Skeletal muscle cell (primary cell): ENCODE results near the gene OSBPL9.

Experiments used
- DNase-seq: peaks from one replicate; pipeline ENCODE4 v3.0.0-alpha.2; 2010; ENCODE audit warnings: low read depth
- H3K4me3 ChIP-seq: 2 replicates; pipeline ENCODE4 v1.5.1; 2011; ENCODE audit warnings: low read depth, mild to moderate bottlenecking, control low read depth, low read length, moderate library complexity

Gene OSBPL9

DNA sequence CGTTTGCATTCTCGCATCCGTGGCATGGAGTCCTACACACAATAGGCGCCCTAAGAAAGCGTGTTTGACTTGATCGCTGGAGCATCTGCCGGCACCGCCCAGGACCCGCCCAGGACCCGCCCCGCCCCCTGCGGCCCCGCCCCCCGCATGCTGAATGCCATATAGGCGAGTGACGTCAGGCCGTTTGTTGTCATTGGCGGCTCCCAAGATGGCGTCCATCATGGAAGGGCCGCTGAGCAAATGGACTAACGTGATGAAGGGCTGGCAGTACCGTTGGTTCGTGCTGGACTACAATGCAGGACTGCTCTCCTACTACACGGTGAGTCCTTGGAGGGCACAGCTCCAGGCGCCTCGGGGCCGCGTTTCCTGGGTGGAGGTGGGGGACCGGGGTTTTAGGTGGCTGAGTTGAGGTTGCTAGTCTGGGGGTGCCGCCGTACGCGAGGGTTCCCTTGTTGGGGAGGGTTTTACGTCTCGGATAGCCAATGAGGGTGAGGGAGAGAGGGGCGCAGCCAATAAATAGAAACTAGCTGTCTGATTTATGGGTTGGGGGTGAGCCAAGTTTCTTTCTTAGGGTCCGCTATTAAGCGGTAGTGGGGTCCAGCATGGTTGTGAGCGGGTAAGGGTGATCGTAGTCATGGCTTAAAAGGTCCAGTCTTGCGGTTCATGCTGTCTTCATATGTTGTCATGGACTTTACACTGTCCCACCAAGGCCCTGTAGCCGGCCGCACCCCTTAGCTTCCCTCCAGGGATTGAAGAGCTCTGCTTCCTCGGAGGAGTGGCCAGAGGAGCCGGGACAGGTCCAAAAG is at the start of gene OSBPL9:
Gene OSBPL9 (plus strand): TSS at position 190 of the 806 bp plus-strand sequence. CDS start 19 bp downstream, at position 209.
- H3K4me3 ChIP-seq: peak within 1 kb of the TSS; percentile 90
- DNase-seq: peak; percentile 72

GRCh38 chr1:51567653-51568052 is 49.2 kb upstream of the OSBPL9 start:
- DNase-seq: peak; percentile 84
- no peak overlapping the region for H3K4me3 ChIP-seq

DNA sequence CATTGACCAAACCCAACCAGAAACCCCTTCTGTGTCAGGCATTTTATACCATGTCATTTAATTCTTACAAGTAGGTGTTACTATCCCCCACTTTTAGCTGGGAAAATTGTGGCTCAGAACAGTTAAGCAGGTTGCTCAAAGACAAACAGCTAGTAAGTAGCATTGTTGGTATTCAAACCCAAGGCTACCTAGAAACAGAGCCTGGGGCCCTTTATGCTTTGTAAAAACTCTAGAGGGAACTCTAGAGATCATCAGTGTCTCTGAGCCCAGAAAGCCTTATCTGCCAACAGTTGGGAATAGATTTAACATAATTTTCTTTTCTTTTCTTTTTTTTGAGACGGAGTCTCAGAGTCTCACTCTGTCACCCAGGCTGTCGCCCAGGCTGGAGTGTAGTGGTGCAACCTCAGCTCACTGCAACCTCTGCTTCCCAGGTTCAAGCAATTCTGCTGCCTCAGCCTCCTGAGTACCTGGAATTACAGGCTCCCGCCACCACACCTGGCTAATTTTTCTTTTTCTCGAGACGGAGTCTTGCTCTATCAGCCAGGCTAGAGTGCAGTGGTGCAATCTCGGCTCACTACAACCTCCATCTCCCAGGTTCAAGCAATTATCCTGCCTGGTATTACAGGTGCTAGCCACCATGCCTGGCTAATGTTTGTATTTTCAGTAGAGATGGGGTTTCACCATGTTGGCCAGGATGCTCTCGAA is 48.5 kb upstream of the OSBPL9 start:
- no peak overlapping the region for H3K4me3 ChIP-seq
- no peak for DNase-seq

DNA sequence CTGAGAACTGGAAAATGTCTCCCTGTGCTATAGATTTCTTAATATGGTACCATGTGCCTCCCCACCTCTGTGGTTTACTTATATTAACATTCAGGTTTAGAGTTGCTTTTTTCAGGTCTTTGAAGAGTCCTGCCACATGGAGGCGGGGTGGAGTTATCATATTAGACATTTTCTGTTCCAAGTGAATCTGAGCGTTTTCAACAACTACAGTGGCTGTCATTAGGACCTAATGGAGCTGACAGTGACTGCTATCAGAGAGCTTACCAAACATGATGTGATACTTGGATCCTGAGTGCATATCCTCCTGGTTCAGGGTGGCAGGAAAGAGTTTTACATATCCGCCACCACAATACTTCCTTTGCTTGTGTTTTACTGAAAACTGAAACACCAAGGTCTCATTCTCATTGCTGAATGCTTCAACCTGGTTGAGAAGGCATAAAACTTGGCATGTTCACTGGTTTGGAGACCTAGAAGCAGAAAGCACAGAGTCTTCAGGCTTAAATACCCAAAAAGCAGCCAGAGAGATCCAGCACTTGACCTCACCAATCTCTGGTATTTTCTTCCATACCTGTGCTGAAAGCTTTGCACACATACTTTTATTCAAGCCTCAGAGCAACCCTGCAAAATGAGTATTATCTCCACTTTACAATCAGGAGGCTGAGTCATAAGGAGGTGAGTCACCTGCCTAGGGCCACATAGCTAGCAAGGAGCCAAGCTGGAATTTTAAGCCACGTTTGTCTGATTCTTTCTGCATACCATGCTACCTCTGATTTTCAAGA is 47.4 kb upstream of the OSBPL9 start:
- no peak overlapping the region for H3K4me3 ChIP-seq
- no peak for DNase-seq

DNA sequence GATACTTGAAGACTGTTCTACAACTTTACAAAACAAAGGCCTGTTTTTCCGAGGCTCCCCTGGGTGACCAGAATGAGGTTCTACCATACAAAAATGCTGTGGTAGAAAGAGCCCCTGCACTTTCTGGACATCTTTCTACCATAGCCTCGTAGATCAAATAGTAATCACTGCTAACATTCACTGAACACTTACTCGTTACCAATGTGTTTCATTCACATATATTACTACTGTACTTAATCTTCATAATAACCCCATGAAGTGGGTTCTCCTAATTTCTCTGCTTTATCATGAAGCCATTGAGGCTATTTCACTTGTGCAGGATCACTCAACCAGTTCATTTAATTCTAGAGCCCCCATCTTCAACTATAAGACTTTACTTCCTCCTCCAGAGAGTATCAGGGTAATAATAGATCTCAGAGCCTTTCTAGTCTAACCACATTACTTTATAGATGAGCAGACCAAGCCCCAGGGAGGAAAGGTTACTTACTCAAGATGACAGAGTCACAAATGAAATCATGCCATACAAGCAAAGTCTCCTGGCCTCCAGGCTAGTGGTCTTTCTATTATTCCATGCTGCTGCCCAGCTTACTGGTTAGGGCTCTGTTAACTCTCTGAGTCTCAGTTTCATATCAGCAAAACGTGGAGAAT is 46.7 kb upstream of the OSBPL9 start:
- no peak for DNase-seq
- H3K4me3 ChIP-seq: no peak overlapping the region

DNA sequence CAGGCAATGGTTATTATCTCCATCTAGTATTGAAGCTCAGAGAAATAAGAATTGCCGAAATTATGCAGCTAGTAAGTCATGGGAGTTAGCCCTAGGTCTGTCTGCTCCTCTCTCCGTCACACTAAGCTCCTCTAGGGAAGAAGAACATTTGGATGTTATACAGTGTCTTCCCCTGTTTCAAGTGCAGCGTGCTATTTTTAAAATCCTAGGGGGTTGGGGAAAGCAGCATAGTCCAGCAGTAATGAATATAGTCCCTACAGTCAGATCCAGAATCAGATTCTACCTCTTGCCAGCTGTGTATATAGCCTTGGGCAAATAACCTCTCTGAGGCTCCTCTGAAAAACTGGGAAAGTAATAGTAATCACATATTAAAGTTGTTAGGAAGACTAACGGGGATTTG is 44.5 kb upstream of the OSBPL9 start:
- no peak for DNase-seq

GRCh38 chr1:51574796-51575195 is 42.1 kb upstream of the OSBPL9 start:
- H3K4me3 ChIP-seq: no peak overlapping the region
- DNase-seq: no peak

More for the DNA sequence above, 44.5 kb upstream of the OSBPL9 start:
- no peak overlapping the region for H3K4me3 ChIP-seq

DNA sequence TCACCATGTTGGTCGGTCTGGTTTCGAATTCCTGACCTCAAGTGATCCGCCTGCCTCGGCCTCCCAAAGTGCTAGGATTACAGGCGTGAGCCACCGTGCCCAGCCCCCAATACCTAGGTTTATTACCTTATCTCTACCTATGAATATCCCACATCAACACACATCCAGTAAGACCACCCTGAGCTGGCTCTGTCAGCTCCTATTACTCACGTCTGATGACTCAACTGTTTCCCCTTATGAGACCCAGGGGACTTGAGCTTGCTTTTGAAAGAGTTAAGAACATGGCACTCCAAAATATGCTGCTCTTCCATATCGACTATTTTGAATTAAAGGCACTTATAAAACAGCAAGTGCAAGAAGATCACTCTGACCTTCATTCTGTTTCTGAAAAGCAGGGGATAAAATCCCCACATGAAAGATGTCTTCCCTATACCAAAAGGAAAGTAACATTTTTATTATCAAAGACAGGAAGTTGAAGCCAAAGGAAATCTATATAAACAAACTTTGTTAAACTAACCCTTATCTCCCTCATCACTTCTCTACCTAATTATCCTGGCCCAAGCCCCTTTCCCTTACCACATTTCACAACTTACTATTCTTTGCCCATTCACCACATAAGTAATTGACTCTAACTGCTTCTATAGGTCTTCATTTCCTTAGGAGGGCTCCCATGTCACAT is 41.3 kb upstream of the OSBPL9 start:
- H3K4me3 ChIP-seq: no peak overlapping the region
- peak; percentile 75 for DNase-seq

DNA sequence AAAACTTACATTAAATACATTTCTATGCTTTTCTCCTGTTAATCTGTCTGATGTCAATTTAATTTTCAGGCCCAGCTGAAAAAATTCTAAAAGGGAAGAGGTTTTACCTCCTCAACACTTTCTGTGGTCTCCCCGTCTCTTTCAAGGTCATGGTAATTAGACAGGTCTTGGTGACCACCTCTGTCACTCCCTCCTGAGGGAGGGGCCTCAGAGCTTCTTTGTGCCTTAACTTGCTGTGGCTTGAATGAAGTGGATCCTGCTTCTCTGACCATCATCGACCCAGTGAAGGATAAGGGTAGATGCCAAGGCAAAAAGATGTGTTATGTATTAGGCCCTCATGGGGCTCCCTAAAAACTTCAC is 40.8 kb upstream of the OSBPL9 start:
- H3K4me3 ChIP-seq: no peak overlapping the region
- no peak for DNase-seq

DNA sequence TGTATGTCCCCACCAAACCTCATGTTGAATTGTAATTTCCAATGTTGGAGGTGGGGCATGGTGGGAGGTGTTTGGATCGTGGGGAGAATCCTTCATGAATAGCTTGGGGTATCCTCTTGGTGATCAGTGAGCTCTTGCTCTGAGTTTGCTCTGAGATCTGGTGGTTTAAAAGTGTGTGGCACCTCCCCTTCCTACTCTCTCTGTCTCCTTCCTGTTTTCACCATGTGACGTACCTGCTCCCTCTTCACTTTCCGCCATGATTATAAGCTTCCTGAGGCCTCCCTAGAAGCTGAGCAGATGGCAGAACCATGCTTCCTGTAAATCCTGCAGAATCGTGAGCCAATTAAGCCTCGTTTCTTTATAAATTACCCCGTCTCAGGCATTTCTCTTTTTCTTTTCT is 40.0 kb upstream of the OSBPL9 start:
- no peak for DNase-seq
- no peak overlapping the region for H3K4me3 ChIP-seq

DNA sequence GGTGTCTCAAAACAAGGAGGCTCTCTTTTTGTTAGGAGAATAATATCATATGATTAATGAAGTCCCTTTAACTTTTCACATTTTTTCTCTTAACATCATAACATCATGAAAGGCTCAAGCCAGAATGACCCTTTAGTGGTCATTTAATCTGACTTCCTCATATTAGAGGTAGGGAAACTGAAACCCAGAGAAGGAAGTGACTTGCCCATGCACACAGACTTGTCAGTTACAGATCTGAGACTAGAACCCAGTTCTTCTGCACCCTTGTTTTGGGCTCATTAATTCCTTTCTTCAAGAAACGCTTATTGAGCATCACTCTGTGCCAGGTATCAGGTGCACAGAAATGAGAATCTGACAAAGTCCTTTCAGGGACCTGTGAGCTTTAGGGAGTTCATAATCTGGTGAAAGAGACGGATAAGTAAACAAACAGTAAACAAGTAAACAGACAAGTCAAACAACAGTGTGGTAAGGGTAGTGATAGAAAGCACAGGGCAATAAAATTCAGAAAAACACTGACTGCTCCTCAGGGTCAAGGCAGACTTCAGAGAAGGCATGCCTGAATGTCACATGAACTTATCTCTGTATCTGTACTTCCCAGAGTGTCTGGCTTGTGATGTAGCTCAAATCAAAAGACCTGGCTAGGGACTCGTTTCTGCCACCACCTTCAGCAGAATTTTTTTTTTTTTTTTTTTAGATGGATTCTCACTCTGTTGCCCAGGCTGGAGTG is 38.3 kb upstream of the OSBPL9 start:
- H3K4me3 ChIP-seq: no peak overlapping the region
- no peak for DNase-seq

GRCh38 chr1:51581238-51581637 is 35.7 kb upstream of the OSBPL9 start:
- DNase-seq: no peak
- H3K4me3 ChIP-seq: no peak overlapping the region

- DNase-seq: peak; percentile 66
Observed at GRCh38 chr1:51583532-51583931, 33.4 kb upstream of the OSBPL9 start.

GRCh38 chr1:51584021-51584420 is 32.9 kb upstream of the OSBPL9 start:
- DNase-seq: no peak

More at GRCh38 chr1:51583532-51583931, 33.4 kb upstream of the OSBPL9 start:
- no peak overlapping the region for H3K4me3 ChIP-seq

DNA sequence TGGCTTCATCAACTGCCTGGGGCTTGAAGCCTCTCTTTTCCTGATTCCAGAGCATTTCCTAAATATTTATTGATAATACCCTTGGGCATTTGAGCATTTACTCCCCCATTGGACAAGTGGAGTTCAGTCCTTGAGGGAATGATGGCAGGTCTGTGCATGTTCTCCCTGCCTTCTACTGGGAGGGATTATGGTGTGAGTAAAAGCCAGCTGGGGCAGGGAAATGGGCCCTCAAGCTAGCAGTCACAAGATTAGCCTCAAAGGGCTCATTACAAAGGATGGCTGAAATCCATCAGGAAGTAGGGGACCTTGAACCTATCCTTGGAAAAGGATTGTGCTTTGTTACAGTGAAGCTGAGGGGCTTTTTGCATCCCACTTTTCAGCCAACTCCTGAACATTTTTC is 24.2 kb upstream of the OSBPL9 start:
- no peak for DNase-seq
- no peak overlapping the region for H3K4me3 ChIP-seq

More at GRCh38 chr1:51584021-51584420, 32.9 kb upstream of the OSBPL9 start:
- no peak overlapping the region for H3K4me3 ChIP-seq

DNA sequence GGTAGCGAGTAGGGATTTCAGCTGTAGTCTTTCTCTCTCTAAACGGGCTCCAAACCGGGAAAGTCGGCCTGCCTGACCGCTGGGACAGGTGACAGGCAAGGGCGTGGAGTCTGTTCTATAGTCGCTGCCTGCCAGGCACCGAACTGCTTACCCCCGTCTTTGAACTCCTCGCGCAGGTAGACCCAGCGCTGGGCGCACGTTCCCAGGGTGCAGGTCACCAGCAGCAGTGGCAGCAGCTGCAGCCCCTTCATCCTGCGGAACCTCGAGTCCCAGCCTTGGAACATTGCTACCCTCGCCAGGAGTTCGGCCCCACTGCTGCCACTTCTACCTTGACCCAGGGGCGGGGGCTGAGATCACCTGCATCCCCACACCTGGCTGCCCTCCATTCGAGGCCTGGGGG is 22.2 kb upstream of the OSBPL9 start:
- H3K4me3 ChIP-seq: no peak overlapping the region
- DNase-seq: no peak

DNA sequence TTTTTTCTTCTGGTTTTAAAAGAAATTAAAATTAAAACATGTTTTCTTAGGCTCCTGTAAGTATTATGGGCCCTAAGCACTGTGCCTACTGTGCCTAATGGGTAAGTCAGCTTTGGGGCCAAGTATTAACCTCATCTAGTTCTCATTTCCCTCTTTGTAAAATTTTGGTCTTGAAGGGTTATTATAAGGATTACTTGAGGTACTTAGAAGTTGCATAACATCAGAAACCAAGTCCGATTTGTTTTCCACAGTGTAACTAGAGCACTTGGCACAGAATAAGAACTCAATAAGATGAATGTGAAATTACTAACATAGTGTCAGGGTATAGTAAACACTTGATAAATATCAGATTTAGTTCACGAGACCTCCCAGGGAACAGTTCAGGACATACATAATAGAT is 16.4 kb upstream of the OSBPL9 start:
- no peak for DNase-seq
- no peak overlapping the region for H3K4me3 ChIP-seq

DNA sequence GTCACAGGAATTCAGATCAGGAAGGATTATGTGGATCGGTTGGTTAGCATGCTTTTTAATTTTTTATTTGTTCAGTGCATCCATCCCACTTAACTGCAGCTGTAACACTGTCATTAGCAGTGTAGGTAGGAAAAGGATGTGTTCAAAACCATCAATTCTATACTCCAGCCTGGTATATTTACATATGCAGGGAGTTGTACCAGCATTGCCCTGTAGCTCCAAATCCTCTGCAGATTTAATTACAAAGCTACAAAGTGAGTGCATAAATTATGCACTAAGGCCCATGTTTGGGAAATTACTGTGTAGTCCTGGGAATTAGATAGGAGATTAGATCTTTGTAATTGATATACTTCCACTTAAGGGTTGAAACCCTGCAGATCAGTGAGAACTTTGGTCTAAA is 15.9 kb upstream of the OSBPL9 start:
- no peak overlapping the region for H3K4me3 ChIP-seq
- no peak for DNase-seq
